Purkinje cell (primary cell): ENCODE results near the gene LSG1. TPM values are rescaled to one million over a fixed set of nuclear protein-coding genes. Genes with fewer than 3 reads are reported as not detected.

ENCODE experiments used
- polyA plus RNA-seq: library from polyadenylated mRNA; unstranded; fragments of >200 nt; fragmentation: Nextera tagmentation; gene quantifications from 2 replicates; pipeline ENCODE4 v1.2.1, GENCODE V29; 2014

The LSG1 gene
- polyA plus RNA-seq: 14.7 and 17.7 TPM in 2 replicates

DNA sequence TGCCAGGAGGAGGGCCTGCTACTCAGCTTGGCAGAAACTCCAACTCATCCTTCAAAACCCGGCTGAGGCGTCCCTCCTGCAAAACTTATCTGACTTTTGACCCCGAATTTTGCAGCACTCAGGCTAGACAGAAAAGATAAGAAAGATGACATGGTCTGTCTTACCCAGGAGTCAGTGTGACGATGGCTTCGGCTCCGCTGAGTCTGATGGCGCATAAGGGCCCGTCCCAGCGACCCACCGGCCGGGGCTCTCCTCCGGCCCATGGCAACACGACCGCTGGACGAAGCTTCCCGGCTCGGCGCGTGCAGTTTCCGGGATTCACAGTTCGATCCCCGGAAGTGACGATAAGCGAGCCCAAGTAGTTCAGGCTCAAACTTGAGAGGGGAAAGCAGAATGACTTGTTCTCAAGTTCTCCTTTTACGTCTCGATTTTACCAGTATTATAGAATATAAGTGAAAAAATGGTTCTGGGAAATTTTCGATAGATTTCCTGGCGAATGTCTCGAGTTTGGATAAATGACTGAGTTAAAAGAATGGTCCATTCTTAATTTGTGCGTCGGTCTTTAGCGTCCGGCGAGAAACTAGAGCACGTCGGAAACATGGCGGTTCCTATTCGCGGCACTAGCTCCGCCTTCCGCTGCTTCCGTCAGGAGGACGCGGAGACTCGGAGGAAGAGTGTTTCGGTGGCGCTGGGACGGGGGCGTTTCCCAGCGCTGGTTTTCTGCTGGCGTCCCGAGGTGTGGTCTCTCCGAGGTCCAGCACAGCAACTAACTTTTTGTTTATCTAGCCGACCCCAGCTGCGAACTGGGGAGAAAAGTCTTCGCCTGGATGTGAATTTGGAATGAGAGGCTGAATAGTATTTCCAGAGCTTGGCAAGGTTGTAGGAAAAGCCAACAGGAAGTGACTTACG lies at the start of gene LSG1:
TSS of gene LSG1 (minus strand) at position 292 of the 909 bp plus-strand sequence. CDS start at position 263, 29 bp downstream.

DNA sequence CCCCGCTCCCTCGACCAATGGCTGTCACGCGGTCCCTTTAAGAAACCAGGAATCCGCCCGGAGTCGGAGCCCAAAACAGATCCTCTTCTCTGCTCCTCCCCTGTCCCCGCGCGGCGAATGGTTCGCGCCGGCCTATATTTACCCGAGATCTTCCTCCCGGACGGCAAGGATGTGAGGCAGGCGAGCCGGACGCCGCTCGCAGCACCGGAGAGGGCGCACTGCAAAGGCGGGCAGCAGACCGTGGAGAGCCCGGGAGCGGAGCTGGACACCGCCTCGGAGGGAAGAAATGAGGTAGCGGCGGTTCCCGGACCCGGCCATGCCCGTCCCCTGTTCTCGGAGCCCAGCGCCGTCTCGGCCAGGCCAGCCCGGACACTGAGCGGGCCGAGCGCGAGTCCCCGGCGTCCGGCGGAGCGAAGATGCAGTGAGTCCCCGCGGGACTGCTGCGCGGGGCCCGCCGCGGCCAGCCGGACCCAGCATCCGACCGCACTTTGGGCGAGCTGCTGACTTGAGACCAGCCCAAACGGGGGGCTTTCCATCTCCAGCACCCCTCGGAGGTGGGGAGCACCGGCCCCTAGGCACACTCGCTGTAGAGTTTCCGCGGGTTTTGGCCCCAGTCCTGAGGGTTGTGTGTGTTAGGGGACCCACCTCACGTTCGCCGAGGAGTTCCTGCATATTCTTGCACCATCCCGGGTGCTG lies 13.9 kb upstream of the LSG1 start, which contains the start of gene FAM43A:
TSS of gene FAM43A (plus strand) at position 166 of the 696 bp plus-strand sequence. CDS start 944 bp downstream, outside the sequence.

GRCh38 chr3:194633349-194634004 lies 38.5 kb downstream of the LSG1 start, which contains the start of gene TMEM44:
Gene TMEM44, minus strand, starts transcription at chr3:194633419. Its CDS starts 204 bp downstream, at chr3:194633215.

Other genes starting within 250 kb of the LSG1 start
- 49.6 and 57.2 TPM in 2 replicates for gene ATP13A3, start 185.2 kb downstream of the LSG1 start, polyA plus RNA-seq
- gene TMEM44, start 38.8 kb downstream of the LSG1 start, polyA plus RNA-seq: 0.77 and 2.6 TPM in 2 replicates
- gene FAM43A, start 13.7 kb upstream of the LSG1 start, polyA plus RNA-seq: 1.3 and 1.5 TPM in 2 replicates